MM.1S (cell line): ENCODE measurements around the gene COMTD1.
"Not testable (repeated sequence)": the region's sequence is repeated elsewhere in the genome, so short reads cannot be mapped to it uniquely, and the experiment has no call there.

Experiments
- DNase-seq: peaks from one replicate; pipeline ENCODE4 v3.0.0-alpha.2; 2015
- H2AFZ ChIP-seq: fragments of 300-600 bp; sonication (generic); 2 replicates; pipeline ENCODE4 v1.6.0; 2016; ENCODE audit warnings: antibody characterized with exemption, low read length
- H3F3A ChIP-seq: fragments of 300-600 bp; sonication (generic); 2 replicates; pipeline ENCODE4 v1.6.1; 2016; ENCODE audit warnings: mild to moderate bottlenecking, antibody characterized with exemption, low read length, moderate library complexity, mixed read lengths; ENCODE audit not compliant: insufficient read depth
- H3K27ac ChIP-seq: fragments of 300-600 bp; sonication (generic); 2 replicates; pipeline ENCODE4 v1.5.1; 2016; ENCODE audit warnings: mild to moderate bottlenecking, low read length
- H3K27me3 ChIP-seq: fragments of 300-600 bp; sonication (generic); replicated peaks from 2 replicates; pipeline ENCODE4 v1.6.0; 2016; ENCODE audit warnings: low read length; ENCODE audit not compliant: insufficient read depth
- H3K36me3 ChIP-seq: fragments of 300-600 bp; sonication (generic); replicated peaks from 2 replicates; pipeline ENCODE4 v1.6.1; 2016; ENCODE audit warnings: mild to moderate bottlenecking, low read length, mixed read lengths; ENCODE audit not compliant: insufficient read depth
- H3K4me1 ChIP-seq: fragments of 300-600 bp; sonication (generic); 2 replicates; pipeline ENCODE4 v1.6.1; 2016; ENCODE audit warnings: low read length, mixed read lengths
- H3K4me2 ChIP-seq: fragments of 300-600 bp; sonication (generic); 2 replicates; pipeline ENCODE4 v1.6.0; 2016; ENCODE audit warnings: low read depth, low read length
- H3K4me3 ChIP-seq: fragments of 300-600 bp; sonication (generic); 2 replicates; pipeline ENCODE4 v1.5.1; 2016; ENCODE audit warnings: low read length, mixed read lengths
- H3K79me2 ChIP-seq: fragments of 300-600 bp; sonication (generic); 2 replicates; pipeline ENCODE4 v1.6.1; 2016; ENCODE audit warnings: mixed run types, low read length, mixed read lengths
- H3K9ac ChIP-seq: fragments of 300-600 bp; sonication (generic); 2 replicates; pipeline ENCODE4 v1.6.1; 2016; ENCODE audit warnings: low read length, mixed read lengths
- H3K9me2 ChIP-seq: fragments of 300-600 bp; sonication (generic); replicated peaks from 2 replicates; pipeline ENCODE4 v1.6.1; 2016; ENCODE audit warnings: mild to moderate bottlenecking, low read length, mixed read lengths; ENCODE audit not compliant: insufficient read depth
- H3K9me3 ChIP-seq: fragments of 300-600 bp; sonication (generic); replicated peaks from 2 replicates; pipeline ENCODE4 v1.6.1; 2016; ENCODE audit warnings: mild to moderate bottlenecking, low read length, mixed read lengths; ENCODE audit not compliant: insufficient read depth
- H4K20me1 ChIP-seq: fragments of 300-600 bp; sonication (generic); 2 replicates; pipeline ENCODE4 v1.6.1; 2016; ENCODE audit warnings: mild to moderate bottlenecking, low read length, moderate library complexity, mixed read lengths; ENCODE audit not compliant: insufficient read depth
- EZH2 ChIP-seq: fragments of 300-600 bp; sonication (generic); optimal IDR thresholded peaks from 2 replicates; pipeline ENCODE3; 2017; ENCODE audit warnings: low read depth, mild to moderate bottlenecking, antibody characterized with exemption, low read length, mixed read lengths
- EZH2phosphoT487 ChIP-seq: fragments of 300-600 bp; sonication (generic); IDR thresholded peaks from 2 replicates; pipeline ENCODE4 v1.6.1; 2018; ENCODE audit warnings: antibody characterized with exemption, low read length
- TF ChIP-seq, protein P1 (sequence below): fragments of 300-600 bp; sonication (generic); IDR thresholded peaks from 2 replicates; pipeline ENCODE4 v1.5.1; 2016; ENCODE audit warnings: antibody characterized with exemption, low read length, mixed read lengths

Gene COMTD1

DNA sequence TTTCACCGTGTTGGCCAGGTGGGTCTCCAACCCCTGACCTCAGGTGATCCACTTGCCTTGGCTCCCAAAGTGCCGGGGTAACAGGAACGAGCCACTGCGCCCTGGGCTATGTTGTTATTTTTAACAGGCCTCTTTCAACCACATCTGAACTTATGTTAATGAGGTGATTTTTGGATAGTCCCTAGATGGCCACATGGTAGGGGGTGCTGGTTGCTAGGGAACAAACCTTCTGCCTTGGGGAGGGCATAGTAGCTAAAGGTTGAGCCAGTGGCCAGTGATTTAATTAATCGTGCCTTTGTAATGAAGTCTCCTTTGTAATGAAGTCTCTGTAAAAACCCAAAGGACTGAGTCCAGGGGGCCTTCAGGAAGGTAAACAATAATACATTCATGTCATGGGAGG is 9.1 kb downstream of the COMTD1 start:
- Histone ChIP-seq H3K9me2 (no peaks in the 10 kb centered on the region), H3K4me1 (peaks cover 39% of the 10 kb centered on the region), H3K9me3 (no peaks in the 10 kb centered on the region), H3K27ac (peak overlapping the region; percentile 71; the same call in 1 of the 2 replicates), H3K4me3 (no peak overlapping the region), H3K36me3 (peaks cover 22% of the 10 kb centered on the region), H3K9ac (peak overlapping the region; percentile 28; the same call in 1 of the 2 replicates), H3K4me2 (peak overlapping the region; percentile 40; the same call in 1 of the 2 replicates), H2AFZ (no peak overlapping the region), H4K20me1 (peaks cover 50% of the 10 kb centered on the region; the same call in 1 of the 2 replicates), H3K79me2 (peaks cover 97% of the 10 kb centered on the region), H3F3A (peaks cover 55% of the 10 kb centered on the region), H3K27me3 (no peaks in the 10 kb centered on the region)
- peak; percentile 49 for DNase-seq
- TF ChIP-seq, protein P1, sequence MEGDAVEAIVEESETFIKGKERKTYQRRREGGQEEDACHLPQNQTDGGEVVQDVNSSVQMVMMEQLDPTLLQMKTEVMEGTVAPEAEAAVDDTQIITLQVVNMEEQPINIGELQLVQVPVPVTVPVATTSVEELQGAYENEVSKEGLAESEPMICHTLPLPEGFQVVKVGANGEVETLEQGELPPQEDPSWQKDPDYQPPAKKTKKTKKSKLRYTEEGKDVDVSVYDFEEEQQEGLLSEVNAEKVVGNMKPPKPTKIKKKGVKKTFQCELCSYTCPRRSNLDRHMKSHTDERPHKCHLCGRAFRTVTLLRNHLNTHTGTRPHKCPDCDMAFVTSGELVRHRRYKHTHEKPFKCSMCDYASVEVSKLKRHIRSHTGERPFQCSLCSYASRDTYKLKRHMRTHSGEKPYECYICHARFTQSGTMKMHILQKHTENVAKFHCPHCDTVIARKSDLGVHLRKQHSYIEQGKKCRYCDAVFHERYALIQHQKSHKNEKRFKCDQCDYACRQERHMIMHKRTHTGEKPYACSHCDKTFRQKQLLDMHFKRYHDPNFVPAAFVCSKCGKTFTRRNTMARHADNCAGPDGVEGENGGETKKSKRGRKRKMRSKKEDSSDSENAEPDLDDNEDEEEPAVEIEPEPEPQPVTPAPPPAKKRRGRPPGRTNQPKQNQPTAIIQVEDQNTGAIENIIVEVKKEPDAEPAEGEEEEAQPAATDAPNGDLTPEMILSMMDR: no peak
- TF ChIP-seq EZH2phosphoT487 (no peak), EZH2 (no peak)

DNA sequence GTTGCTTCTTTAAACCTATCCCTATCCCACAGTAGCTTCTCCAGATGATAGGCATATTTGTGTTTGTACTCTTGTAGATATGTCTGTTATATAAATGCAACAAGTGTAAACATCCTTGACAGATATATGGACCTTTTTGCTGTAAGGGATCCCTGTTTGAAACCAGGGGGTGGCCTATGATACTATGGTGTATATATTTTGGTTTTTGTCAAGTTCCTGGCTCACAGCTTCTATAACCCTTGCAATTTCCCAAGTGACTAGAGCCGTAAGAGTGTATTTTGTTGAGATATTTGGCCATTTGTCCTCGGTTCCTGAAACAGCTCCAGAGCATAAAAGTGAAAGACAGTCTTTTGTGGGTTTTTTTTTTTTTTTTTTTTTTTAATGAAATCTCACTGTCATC is 9.7 kb downstream of the COMTD1 start:
- no peaks in the 10 kb centered on the region for H3K9me3 ChIP-seq
- DNase-seq: no peak
- H3K4me3 ChIP-seq: 0 out of 2 replicates have a peak overlapping the region, but pooled peaks have one; percentile 6
- no peaks in the 10 kb centered on the region for H3K9me2 ChIP-seq
- peaks cover 50% of the 10 kb centered on the region; the same call in 1 of the 2 replicates for H4K20me1 ChIP-seq
- peak overlapping the region; percentile 28; the same call in 1 of the 2 replicates for H3K9ac ChIP-seq
- H3K4me2 ChIP-seq: peak overlapping the region; percentile 40
- H2AFZ ChIP-seq: no peak overlapping the region
- peaks cover 21% of the 10 kb centered on the region for H3K36me3 ChIP-seq
- no peaks in the 10 kb centered on the region for H3K27me3 ChIP-seq
- peaks cover 53% of the 10 kb centered on the region for H3F3A ChIP-seq
- peaks cover 97% of the 10 kb centered on the region for H3K79me2 ChIP-seq
- H3K27ac ChIP-seq: peak overlapping the region; percentile 71; the same call in 1 of the 2 replicates
- peaks cover 39% of the 10 kb centered on the region for H3K4me1 ChIP-seq
- TF ChIP-seq EZH2 (no peak), EZH2phosphoT487 (no peak)
- TF ChIP-seq, protein P1: no peak

DNA sequence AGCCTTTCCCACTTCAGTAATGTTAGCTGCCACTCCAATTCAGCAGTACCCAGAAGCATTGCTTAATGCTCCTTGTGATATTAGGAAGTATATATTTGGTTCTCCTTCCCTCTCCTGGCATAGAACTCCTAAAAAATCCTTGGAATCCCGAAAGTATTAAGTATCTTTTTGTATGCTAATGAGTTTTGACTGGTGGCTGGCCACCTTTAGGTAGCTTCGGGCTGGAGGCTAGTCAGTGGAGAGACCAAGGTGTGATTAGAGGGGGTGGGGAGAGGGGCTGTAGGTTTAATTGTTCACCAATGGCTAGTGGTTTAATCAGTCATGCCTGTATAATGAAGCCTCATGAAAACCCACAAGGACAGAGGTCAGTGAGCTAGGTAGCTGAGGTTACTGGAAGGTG is 12.2 kb downstream of the COMTD1 start:
- Histone ChIP-seq H3F3A (peaks cover 40% of the 10 kb centered on the region), H3K4me1 (peaks cover 39% of the 10 kb centered on the region), H3K79me2 (peaks cover 93% of the 10 kb centered on the region), H3K36me3 (peaks cover 18% of the 10 kb centered on the region), H3K27me3 (no peaks in the 10 kb centered on the region), H3K27ac (no peak overlapping the region; the same call in 1 of the 2 replicates), H3K4me3 (no peak overlapping the region), H3K9ac (no peak overlapping the region), H3K9me2 (no peaks in the 10 kb centered on the region), H4K20me1 (peaks cover 35% of the 10 kb centered on the region; the same call in 1 of the 2 replicates), H3K4me2 (no peak overlapping the region), H3K9me3 (no peaks in the 10 kb centered on the region), H2AFZ (no peak overlapping the region)
- DNase-seq: no peak
- TF ChIP-seq, protein P1: no peak
- TF ChIP-seq EZH2 (no peak), EZH2phosphoT487 (no peak)

DNA sequence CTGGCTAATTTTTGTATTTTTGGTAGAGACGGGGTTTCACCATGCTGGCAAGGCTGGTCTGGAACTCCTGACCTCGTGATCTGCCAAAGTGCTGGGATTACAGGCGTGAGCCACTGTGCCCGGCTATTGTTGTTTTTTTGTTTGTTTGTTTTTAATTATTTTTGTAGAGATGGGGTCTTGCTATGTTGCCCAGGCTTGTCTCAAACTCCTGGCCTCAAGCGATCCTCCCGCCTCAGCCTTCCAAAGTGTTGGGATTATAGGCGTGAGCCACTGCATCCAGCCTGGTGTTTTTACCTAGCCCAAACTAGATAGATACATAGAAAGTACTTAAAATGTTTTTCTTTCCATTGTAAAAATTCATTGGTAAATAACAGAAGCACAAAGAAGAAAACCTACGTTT is 14.3 kb downstream of the COMTD1 start:
- H3K9me2 ChIP-seq: not testable (repeated sequence)
- H3F3A ChIP-seq: peaks cover 30% of the 10 kb centered on the region

More for the DNA sequence above, 14.3 kb downstream of the COMTD1 start:
- not testable (repeated sequence) for H3K4me3 ChIP-seq, DNase-seq, H3K4me2 ChIP-seq, H3K27me3 ChIP-seq, H2AFZ ChIP-seq, H3K9ac ChIP-seq, H3K9me3 ChIP-seq, H3K27ac ChIP-seq
- H4K20me1 ChIP-seq: peaks cover 24% of the 10 kb centered on the region
- H3K79me2 ChIP-seq: peaks cover 94% of the 10 kb centered on the region
- peaks cover 31% of the 10 kb centered on the region for H3K4me1 ChIP-seq
- peaks cover 21% of the 10 kb centered on the region for H3K36me3 ChIP-seq
